Fibroblast of pulmonary artery (primary cell): ENCODE results near the gene KRTAP10-11.

Experiments used
- DNase-seq: peaks from one replicate; pipeline ENCODE4 v3.0.0-alpha.2; 2010; ENCODE audit warnings: low read depth
- H3K4me3 ChIP-seq: replicated peaks from 2 replicates; pipeline ENCODE4 v1.5.1; 2011; ENCODE audit warnings: low read depth, mild to moderate bottlenecking, control low read depth, low read length, moderate library complexity
- CTCF ChIP-seq: IDR thresholded peaks from 2 replicates; pipeline ENCODE4 v1.5.1; 2011; ENCODE audit warnings: mild to moderate bottlenecking, control low read depth, low read length, inconsistent platforms; ENCODE audit errors: missing control alignments

Gene KRTAP10-11

GRCh38 chr21:44644878-44645277 is 1.3 kb upstream of the KRTAP10-11 start:
- TF ChIP-seq CTCF = no peak
- no peak for DNase-seq
- H3K4me3 ChIP-seq = no peak overlapping the region

- H3K4me3 ChIP-seq = no peak overlapping the region
- no peak for DNase-seq
- no peak for TF ChIP-seq CTCF
Measured at GRCh38 chr21:44647222-44647552, 973 bp downstream of the KRTAP10-11 start.

DNA sequence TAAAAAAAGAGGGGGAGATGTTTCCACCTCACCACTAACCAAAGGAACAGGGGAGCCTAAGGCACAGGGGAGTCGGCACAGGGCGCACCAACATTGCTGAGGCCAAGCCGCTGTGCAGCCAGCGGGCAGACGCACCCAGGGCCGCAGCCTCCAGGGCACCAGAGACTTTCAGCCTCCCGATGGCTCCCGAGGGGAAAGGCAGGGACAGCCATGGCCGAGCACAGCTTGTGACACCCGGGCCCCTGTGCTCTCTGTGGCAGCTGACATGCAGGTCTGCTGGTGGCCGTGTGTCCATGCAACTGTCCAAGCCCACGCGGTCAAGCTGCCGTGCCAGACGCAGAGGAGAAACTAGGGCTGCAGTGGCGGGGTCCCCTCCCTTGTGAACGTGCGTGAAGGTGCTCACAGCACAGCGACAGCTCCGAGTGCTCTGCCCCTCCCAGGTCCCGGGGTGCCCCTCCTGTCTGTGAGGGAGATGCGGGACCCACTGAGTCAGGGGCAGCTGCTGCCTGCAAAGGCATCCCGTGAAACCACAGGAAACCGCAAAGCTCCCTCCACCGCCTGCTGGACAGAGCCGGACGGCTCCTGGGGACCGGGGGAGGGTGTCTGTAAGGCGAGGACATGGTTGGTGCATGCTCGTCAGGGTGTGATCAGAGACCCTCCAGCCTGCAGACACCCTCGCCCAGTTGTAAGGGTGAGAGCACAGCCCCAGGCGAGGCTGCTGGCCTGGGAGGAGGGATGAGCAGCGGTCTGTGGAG is 2.5 kb downstream of the KRTAP10-11 start:
- TF ChIP-seq CTCF = no peak
- no peak overlapping the region for H3K4me3 ChIP-seq
- no peak for DNase-seq

DNA sequence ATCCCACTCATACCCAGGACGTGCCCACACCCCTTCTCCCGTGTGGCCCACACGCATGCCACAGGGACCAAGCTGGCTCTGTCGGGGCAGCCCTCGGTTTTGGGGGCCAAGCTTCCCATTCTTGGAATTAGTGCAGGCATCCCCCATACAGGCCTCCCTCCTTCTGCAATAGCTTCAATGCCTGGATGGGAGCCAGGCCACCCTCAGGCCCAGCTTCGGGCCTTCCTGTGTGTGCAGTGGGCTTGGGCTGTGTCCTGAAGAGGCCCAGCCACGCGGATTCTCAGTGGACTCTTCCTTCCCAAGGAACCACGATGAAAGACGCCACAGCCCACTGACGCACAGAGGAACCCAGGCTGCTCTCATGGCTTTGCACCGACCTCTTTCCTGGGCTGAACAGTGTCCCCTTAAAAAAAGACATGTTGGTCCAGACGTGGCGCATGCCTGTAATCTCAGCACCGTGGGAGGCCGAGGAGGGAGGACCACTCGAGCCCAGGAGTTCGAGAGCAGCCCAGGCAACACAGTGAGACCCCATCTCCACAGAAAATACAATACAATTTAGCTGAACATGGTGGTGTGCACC is 3.4 kb downstream of the KRTAP10-11 start:
- no peak for DNase-seq
- no peak overlapping the region for H3K4me3 ChIP-seq
- no peak for TF ChIP-seq CTCF

- DNase-seq = no peak
- H3K4me3 ChIP-seq = no peak overlapping the region
- no peak for TF ChIP-seq CTCF
Measured at GRCh38 chr21:44650265-44650972, 4.2 kb downstream of the KRTAP10-11 start.

DNA sequence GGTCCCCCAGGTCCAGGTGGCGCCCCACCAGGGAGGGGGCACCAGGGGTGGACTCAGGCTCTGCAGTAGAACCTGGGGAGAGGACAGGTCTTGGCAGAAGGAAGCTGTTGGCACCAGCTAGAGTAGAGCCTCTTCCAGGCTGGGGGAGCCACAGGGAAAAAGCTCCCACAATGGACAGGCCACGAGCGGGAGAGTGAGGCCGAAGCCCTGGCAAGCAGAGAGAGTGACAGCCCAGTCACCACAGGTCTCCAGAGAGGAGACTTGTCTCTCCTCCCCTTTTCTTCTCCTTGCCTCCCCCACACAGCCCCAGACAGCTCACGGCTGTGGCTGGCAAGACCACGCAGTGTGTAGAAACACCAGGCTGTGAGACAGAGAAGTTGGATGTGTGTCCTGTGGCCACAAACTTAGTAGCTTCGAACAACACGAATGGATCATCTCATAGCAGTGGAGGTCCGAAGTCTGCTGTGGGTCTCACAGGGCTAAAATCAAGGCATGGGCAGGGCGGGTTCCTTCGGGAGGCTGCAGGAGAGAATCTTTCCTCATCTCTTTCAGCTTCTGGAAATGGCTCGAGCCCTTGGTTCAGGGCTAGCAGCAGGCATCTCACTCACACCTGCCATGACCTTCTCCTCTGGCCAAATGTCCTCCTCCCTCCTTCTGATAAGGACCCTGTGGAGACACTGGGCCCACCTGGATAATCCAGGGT is 4.9 kb downstream of the KRTAP10-11 start:
- no peak overlapping the region for H3K4me3 ChIP-seq
- no peak for DNase-seq
- no peak for TF ChIP-seq CTCF
